ENCODE results near the gene SAMD14.

SAMD14 gene

DNA sequence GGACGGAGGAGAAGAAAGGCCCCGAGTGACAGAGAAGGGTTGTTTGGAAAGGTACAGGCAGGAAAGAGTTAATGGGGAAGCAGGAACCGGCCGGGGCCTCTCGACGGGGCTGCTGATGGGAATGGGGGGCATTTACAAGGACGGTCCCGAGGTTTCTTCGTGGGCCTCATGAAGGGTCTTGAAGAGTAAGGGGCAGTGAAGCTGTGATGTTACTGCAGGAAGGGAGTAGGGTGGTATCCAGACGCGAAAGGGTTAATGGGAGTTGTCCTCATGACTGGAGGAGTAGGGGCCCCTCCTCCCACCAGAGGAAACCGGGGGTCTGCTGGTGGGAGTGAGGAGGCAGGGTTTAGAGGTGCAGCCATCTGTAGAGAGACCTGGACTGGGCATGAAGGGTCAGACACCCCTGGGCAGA is 34.3 kb downstream of the SAMD14 start:
- DNase-seq (ENCODE audit: low spot score) = no peak

DNA sequence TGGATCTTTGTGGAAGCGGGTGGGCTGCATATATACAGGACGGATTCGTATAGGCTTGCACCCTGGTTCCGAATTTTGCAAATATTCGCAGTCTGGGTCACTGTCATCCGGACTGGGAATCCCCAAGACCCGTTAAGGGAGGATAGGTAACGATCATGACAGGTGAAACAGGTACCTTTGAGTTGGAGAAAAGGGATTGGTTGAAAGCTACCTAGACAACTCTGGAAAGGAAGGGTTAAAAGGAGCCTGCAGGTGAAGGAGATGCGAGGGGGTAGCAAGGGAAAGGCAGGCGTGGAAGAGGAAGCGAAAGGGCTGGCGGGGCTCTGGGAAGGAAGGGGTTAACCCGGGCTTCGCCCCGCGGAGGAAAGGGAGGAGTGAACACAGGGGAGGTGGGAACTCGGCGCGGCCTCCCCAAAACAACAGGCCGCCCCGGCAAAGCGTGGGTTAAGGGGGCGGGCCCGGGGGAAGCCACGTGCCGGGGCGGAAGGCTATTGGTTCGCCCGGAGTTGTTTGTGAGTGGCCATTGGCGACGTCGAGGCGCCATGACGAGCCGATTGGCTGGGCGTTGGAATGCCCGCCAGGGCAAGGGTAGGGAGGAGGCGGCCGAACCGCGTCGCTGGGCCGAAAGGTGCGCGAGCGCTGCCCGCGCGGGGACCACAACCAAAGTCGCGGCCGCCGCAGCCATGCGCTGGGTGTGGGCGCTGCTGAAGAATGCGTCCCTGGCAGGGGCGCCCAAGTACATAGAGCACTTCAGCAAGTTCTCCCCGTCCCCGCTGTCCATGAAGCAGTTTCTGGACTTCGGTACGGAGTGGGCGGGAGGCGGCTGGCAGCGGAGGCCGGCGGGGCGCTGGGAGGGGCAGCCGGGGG is 35.0 kb downstream of the SAMD14 start, which contains the start of gene PDK2:
TSS of gene PDK2 (plus strand) at position 599 of the 867 bp plus-strand sequence. CDS start at position 684, 85 bp downstream.
- peak; percentile 97 for DNase-seq (ENCODE audit: low spot score)

DNA sequence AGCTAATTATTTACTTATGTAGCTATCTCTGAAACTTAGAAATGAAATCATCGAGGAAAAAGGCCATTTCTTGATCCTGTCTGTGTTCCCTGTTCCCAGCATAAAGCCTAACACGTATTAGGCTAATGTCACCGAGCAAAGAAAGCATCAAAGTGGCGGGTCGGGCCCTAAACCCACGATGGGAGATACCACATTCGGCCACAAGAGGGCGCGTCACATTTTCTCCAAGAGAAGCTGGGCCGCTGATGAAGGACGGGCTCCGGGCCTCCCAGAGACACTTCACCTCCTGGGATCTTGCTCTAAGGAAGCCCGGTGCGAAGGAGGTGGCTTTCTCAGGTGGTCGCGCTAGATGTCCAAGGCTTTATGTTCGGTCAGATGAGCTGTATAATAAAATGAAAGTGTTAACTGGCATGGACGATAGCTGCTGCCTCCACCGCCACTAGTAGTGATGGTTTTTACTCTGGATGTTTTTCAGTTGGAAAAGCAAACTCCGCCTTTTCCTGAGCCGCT is 35.7 kb downstream of the SAMD14 start:
- peak; percentile 89 for DNase-seq (ENCODE audit: low spot score)

DNA sequence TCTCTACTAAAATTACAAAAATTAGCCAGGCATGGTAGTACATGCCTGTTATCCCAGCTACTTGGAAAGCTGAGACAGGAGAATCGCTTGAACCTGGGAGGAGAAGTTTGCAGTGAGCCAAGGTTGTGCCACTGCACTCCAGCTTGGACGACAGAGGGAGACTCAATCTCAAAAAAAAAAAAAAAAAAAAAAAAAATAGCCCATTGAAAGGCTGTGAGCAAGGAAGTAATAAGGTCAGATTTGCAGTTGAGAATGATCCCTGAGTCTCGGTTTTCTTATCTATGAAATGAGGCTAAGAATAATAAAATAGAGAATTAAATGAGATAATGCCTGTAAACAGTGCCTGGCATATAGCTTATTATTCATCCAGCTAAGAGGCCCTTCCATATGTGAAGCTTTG is 36.2 kb downstream of the SAMD14 start:
- DNase-seq (ENCODE audit: low spot score) = no peak

DNA sequence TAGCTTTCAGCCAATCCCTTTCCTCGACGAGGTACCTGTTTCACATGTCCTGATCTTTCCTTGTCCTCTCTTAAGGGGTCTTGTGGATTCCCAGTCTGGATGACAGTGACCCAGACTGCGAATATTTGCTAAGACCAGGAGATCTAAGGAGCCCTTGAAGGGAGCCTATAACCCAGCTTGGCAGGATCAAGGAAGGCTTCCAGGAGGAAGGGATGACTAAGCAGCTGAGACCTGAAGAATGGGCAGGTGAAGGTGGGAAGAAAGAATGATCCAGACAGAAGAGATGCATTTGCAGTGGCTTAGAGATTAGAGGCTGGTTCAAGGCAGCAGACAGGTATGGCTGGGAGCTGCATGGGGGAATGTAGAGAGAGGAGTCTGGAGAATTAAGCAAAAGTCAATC is 36.7 kb downstream of the SAMD14 start:
- DNase-seq (ENCODE audit: low spot score) = no peak

DNA sequence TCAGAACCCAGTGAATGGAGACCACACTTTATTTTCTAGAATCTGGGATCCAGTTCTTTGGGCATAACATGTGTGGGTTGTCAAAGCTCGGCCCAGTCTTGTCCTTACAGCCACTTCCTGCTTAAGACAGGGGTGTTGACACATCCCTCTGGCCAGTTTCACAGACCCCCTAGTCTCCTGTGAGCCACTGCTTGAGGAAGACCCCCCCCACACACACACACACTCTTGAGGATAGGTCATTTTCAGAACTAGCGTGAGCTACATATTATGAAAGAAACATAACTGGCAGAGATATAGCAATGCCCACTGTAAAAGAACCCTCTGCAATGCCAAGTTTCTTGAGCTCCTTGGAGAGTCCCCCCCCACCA is 38.1 kb downstream of the SAMD14 start:
- DNase-seq (ENCODE audit: low spot score) = no peak

DNA sequence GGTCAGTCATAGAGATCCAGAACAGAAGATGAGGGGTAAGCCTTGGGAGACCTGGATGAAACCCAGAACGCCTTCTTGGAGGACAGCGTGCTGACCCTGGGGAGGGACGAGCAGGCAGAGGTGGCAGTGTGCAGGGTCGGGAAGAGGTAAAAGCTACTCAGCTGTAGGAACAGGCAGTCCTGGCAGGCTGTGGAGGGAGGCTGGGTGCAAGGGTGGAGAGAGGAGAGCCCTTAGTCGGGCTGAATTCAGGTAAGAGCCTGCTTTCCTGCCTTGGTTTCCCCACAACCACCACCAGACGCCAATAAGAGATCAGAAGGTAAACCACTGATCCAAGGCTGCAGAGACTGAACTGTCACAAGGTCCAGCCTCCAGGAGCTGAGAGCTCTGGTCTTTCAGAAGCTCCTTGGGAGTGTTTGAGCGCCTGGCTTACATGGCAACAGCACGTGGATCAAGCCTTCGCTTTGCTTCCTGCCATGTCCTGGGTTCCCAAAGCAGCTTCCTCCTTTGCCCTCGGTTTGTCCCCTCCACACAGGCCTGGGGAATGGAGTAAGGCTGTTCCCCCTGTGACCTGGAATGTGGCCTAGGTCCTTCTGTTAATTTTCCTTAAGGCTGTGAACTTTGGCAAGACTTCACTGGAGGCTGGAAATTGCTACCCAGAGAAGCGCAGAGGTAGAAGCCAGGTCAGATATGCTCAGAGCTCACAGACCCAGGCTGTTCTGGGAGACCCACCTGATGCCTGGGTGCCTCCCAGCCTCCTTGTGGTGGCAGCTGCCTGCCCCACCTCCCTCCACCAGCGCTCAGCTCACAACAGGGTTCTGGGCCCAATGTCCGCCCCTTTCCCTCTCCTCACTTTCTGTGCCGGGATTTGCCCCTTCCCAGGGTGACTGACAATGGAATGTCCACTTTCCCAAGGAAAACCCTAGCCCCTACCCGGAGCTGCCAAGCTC is 38.7 kb downstream of the SAMD14 start:
- DNase-seq (ENCODE audit: low spot score) = no peak

DNA sequence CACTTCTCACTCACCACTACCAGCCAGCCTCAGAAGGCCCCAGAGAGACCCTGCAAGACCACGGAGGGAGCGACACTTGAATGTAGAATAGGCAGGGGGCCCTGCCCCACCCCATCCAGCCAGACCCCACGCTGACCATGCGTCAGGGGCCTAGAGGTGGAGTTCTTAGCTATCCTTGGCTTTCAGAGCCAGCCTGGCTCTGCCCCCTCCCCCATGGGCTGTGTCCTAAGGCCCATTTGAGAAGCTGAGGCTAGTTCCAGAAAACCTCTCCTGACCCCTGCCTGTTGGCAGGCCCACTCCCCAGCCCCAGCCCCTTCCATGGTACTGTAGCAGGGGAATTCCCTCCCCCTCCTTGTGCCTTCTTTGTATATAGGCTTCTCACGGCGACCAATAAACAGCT is 39.9 kb downstream of the SAMD14 start:
- DNase-seq (ENCODE audit: low spot score) = no peak

DNA sequence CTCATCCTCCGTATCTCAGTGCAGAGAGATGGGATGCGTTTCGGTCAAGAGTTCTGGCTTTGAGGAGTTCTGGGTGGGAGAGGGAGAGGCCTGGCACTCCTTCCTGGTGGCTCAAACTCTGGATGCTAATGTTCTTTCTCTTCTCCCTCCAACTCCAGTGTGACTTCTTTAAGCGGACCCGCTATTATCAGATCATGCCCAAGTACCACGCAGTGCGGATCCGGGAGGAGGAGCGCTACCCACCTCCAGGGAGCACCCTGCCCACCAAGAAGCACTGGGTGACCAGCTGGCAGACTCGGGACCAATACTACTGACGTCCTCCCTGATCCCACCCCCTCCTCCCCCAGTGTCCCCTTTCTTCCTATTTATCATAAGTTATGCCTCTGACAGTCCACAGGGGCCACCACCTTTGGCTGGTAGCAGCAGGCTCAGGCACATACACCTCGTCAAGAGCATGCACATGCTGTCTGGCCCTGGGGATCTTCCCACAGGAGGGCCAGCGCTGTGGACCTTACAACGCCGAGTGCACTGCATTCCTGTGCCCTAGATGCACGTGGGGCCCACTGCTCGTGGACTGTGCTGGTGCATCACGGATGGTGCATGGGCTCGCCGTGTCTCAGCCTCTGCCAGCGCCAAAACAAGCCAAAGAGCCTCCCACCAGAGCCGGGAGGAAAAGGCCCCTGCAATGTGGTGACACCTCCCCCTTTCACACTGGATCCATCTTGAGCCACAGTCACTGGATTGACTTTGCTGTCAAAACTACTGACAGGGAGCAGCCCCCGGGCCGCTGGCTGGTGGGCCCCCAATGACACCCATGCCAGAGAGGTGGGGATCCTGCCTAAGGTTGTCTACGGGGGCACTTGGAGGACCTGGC is 40.8 kb downstream of the SAMD14 start:
- DNase-seq (ENCODE audit: low spot score) = no peak

DNA sequence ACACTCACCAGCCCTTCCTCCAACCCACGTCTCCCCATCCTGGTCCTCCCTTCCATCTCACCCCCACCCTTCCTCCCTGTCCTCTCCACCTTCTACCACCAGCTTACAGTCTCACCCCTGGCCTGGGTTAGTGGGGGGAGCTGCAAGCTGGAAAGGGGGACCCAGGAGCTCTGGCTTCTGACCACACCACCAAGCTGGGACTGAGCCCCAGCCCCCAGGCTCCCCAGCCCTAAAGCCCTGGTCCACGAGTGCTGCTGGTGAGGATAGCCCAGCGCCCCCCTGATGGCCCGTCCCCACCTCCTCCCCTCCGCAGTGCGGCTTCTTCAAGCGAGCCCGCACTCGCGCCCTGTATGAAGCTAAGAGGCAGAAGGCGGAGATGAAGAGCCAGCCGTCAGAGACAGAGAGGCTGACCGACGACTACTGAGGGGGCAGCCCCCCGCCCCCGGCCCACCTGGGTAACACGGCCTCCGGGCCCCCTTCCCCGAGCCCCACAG is 42.0 kb downstream of the SAMD14 start:
- no peak for DNase-seq (ENCODE audit: low spot score)

DNA sequence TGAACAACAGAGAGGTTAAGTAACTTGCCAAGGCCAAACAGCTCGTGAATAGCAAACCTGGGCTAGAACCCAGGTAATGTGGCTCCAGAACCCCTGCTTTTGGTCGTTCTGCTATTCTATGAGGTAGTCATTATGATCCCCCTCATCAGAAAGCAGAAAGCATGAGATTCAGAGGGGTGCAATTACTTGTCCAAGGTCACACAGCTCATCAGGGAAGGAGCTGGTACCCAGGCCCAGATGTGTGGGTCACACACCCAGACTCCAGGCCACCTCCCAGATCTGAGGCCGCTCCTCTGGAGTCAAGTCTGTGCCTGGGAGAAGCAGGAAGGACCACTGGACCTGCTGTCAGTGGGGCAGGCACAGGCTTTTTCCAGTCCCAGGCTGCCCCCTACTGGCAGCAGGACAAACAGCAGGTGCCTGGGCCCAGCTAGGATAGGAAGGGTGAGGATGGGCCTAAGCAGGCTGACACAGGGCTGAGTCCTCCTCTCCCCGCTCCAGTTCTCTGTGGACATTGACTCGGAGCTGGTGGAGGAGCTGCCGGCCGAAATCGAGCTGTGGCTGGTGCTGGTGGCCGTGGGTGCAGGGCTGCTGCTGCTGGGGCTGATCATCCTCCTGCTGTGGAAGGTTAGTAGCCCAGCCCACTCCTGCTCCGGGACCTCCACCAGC is 42.6 kb downstream of the SAMD14 start:
- DNase-seq (ENCODE audit: low spot score) = peak; percentile 79

DNA sequence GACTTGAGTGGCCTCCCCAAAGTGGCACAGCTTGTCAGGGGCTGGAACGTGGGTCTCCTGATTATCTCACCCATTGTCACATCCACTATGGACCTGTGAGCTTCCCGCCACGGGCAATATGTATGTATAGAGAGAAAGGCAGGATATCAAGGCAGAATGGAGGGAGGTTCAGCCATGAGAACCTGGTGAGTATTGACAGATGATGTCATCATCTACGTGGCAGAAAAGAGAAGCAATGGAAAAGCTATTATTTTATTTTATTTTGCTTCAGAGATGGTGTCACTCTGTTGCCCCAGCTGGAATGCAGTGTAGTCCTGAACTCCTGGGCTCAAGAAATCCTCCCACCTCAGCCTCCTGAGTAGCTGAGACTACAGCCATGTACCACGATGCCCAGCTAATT is 48.2 kb downstream of the SAMD14 start:
- no peak for DNase-seq (ENCODE audit: low spot score)

DNA sequence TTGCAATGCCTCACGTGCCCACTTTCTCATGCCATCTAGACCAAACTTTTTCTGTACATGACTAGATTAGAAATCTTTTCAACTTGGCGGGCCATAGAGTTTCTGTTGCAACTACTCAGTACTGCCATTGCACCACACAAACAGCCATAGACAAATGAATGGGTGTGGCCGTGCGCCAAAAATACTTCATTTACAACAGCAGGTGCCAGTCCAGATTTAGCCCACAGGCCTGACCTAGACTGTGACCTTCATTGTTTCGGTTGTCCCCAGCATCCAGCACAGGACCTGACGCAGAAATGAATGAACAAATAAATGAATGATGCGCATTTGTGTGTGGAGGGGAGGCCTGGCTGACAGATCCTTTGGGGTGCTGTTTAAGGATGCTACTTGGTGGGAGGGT is 49.1 kb downstream of the SAMD14 start:
- no peak for DNase-seq (ENCODE audit: low spot score)

DNA sequence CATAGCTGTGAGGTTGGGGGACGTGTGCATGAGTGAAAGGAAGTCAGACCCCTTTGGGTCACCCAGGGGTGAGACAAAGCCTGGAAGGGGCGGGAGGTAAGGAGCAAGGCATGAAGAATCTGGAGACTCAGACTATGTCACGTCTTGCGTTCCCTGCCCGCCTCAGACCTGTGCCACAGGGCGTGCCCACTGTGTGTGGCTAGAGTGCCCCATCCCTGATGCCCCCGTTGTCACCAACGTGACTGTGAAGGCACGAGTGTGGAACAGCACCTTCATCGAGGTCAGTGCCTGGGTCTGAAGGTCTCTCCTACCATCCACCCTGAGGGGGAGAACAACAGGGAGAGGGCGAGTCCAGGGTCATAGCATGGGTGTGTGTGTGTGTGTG is 49.9 kb downstream of the SAMD14 start:
- no peak for DNase-seq (ENCODE audit: low spot score)

DNA sequence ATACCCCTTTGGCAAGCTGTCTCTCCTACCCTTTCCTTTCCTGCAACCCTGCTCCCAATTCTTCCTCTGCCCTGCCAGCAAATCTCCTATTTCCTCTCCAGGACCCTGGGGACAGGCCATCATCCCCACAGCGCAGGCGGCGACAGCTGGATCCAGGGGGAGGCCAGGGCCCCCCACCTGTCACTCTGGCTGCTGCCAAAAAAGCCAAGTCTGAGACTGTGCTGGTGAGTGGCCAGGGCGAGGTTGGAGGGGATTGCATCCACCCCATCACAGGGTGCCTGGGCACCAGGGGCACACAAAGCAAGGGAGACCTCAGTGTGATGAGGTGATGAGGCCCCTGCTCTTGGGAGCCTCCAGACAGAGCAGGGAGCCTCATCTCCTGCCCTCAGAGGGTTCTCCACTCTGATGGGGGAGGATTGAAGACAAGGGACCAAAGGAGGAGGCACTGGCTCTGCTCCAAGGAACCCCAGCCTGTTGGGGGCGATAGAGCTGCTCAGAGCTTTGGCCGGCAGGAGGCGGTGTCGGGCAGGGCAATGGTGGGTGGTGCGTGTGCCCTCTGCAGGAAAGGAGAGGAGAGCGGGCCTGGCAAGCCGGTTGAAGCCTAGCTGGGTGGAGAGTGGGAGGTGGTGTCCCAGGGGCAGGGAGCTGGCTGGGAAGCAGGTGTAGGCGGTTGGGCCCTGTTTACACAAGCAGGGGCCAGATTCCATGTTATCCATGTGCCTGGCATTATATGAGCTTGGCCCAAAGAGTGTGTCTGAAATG is 50.4 kb downstream of the SAMD14 start:
- DNase-seq (ENCODE audit: low spot score) = no peak

DNA sequence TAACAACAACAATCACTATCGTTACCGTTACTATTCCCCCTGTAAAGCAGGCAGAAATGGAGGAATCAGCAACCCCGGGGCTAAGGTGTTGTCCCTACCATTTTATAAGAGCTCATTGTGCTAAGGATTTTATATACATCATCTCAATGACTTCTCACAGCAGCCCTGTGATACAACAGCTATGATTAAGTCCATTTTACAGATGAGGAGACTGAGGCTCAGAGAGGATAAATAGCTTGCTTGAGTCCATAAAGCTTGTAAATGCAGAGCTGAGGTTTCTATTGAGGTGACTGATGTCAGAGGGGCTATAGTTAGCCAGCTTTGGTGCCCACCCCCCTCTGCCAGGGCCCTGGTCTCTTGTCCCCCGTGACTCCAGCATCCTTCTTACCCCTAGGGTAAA is 51.5 kb downstream of the SAMD14 start:
- DNase-seq (ENCODE audit: low spot score) = no peak

DNA sequence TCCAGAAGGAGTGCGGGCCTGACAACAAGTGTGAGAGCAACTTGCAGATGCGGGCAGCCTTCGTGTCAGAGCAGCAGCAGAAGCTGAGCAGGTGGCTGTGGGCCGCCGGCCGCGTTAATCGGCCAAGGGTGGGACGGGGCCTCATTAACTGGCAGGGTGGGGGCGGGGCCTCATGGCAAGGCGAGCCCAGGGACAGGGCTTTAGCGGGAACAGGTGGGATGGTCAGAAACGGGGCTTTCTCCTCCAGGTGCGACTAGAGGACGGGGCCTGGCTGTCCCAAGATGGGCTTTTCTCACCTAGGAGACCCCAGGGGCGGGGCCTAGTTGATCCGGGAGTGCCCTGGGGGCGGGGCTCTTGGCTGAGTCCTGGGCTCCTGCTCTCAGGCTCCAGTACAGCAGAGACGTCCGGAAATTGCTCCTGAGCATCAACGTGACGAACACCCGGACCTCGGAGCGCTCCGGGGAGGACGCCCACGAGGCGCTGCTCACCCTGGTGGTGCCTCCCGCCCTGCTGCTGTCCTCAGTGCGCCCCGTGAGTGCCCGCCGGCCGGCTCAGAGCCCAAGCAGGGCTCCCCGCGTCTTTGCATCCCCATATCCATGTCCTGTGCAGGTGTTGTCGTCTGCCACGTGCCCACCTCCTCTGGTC is 53.2 kb downstream of the SAMD14 start:
- DNase-seq (ENCODE audit: low spot score) = no peak

DNA sequence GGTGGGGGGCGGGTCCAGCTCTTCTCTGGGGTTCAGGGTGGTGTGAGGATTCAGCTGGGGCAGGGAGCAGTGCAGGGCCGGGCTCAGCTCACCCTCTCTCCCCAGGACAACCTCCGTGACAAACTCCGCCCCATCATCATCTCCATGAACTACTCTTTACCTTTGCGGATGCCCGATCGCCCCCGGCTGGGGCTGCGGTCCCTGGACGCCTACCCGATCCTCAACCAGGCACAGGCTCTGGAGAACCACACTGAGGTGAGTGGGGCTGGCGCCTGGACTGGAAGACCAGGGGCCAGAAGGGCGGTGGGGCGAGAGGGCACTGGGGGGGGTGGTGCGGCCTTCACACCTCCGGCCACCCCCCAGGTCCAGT is 53.8 kb downstream of the SAMD14 start:
- DNase-seq (ENCODE audit: low spot score) = no peak

DNA sequence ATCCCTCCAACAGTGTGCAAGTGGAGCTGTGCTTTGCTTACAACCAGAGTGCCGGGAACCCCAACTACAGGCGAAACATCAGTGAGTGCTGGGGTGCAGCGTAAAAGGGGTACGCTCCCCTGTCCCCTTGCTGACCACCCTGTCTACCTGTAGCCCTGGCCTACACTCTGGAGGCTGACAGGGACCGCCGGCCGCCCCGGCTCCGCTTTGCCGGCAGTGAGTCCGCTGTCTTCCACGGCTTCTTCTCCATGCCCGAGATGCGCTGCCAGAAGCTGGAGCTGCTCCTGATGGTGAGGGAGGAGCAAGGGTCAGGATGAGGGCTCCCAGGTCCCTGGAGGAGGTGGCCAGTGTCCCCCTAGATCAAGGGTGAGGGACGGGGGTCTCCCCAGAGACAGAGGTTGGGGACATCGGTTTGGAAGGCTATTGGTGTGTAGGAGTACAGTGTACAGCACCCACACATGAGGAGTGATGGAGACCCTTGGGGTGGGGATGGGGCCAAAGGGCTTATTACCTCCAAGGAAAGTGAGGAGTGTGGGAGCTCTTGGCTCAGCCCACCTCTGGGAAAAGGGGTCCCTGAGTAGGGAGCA is 54.4 kb downstream of the SAMD14 start:
- DNase-seq (ENCODE audit: low spot score) = no peak

All from CD4-positive, alpha-beta T cell treated with Interleukin-15 for 4 hours (primary cell).